ENCODE data around the gene PDE1A.

Gene PDE1A

DNA sequence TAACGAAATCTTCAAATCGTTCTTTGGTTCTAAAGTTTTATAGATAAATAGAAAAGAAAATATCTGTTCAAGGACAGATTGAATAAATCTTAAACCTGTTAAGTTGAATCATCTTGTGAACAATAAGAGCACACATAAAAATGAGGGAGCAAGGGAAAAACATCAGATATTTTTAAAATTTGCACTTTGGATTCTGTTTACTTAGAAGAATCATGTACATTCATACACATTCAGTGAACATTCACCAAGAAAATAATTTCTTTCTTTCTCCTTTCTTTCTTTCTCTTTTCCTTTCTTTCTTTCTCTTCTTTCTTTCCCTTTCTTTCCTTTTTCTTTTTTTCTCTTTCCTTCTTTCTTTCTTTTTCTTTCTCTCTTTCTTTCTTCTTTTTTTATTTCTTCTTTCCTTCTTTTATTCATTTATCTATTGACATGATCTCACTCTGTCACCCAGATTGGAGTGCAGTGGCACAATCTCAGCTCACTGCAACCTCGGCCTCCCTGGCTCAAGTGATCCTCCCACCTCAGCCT is 164.9 kb downstream of the PDE1A start:
- DNase-seq, result no peak

DNA sequence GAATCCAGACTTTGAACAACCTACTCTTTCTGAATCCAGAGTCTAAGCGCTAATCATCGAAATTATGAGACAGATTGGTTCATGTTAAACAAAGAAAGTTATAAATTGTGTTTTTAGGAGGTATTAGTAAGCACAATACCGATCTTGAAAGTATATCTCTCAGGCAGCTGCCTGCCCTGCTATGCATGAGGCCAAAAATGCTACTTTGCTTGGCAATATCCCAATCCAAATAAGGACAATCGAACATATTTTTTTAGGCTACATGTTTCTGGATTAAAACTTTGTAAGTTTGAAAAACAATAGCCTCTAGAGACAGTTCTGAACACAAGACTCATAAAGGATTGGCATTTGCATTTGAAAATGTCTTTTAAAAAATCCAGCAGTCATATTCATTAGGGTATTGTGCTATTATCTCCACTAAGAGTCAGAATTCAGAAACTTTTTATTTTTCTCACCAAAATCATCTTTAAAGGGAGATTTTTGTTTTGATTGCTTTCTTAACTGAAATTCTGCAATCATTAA is 167.1 kb downstream of the PDE1A start:
- DNase-seq, result no peak

DNA sequence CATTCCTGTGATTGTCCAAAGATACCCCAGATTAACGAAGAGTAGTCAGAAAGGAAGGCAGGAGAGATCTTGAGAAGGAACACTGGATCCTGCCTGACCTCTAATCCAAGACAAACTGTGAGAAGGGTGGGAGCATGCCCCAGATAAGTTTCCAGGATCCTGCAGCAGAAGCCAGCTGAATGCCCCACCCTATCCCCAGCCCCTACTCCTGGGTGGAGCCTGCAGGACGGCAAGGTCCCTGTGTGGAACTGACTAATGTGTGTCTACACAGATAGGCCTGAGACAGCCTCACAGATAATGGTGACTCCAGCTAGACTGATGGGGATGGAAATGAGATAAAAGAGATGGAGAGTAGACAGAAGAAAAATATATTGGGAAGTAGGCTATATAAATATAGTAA is 174.3 kb downstream of the PDE1A start:
- DNase-seq, result no peak

DNA sequence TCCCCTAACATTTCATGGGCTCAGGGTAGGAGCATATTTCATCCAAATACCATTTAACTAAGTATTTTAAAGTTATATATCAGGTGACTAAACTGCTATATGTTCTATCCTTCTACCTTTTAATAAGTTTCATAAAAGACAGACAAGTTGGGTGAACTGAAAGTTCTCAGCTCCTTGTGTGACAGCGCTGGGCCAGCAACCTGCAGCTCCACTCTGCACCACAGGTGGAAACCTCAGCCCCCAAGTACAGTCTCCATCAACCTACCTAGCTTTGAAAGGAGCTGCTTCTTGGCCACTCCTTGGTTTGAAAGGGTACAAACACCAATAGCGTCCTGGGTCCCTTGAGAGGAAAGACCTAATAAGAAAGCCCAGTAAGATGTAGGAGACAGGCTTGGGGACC is 177.9 kb downstream of the PDE1A start:
- DNase-seq, result no peak

DNA sequence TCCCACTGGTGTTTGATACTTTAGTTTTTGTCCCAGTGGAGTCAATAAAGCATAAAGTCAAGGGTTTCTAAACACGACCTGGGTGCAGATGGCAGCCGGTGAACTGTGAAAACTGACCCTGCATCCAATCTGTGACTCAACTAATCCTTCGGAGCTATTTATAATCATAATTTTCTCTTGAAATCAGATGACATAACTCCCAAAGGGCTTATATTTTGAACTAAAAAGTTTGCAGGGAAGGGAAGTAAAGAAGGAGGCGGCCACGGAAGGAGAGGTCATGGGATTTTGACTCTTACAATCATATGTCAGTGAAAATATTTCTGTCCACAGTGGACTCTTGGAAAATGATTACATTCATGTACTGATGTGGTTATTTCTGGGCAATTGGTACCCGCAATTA is 178.5 kb downstream of the PDE1A start:
- no peak for DNase-seq

DNA sequence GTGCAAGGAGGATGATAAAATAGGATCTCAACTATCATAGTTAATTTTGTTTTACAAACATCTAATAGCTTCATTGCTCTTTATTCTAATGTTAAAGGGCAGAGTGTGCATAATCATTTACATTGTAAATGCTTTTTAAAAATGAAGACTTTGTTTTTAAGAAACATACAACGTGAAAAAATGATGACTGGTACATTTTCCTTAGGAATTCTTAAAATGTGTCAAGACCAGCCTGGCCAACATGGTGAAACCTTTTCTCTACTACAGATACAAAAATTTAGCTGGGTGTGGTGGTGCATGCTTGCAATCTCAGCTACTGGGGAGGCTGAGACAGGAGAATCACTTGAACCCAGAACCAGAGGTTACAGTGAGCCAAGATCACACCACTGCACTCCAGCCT is 179.0 kb downstream of the PDE1A start:
- DNase-seq, result no peak

DNA sequence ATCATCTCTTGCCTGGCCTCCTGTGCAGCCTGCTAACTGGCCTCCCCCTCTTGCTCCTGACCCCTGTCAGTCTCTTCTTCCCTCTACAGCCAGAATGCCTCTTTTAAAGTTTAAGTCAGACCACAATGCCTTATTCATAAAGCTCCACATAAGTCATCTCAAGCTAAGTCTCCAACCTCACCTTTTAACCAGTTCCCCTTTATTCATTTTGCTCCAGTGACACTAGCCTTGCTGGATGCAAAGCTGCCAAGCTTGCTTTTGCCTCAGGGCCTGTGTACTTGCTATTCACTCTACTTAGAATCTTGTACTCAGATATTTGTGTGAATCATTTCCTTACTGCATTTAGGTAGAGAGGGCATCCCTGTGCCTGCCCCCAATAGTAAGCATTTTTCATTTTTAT is 180.9 kb downstream of the PDE1A start:
- no peak for DNase-seq

DNA sequence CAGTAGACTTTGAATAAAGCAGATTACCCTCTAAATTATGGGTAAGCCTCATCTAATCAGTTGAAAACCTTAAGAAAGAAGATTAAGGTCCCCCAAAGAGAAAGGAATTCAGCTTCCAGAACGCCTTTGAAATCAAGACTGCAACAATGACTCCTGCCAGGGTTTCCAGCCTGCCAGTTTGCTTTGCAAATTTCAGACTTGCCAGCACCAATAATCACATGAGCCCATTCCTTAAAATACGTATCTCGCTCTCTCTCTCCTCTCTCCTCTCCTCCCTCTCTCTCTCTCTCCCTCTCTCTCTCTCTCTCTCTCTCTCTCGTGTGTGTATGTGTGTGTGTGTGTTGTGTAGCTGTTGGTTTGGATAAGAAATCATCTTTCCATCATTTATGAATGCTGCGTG is 184.2 kb downstream of the PDE1A start:
- no peak for DNase-seq

DNA sequence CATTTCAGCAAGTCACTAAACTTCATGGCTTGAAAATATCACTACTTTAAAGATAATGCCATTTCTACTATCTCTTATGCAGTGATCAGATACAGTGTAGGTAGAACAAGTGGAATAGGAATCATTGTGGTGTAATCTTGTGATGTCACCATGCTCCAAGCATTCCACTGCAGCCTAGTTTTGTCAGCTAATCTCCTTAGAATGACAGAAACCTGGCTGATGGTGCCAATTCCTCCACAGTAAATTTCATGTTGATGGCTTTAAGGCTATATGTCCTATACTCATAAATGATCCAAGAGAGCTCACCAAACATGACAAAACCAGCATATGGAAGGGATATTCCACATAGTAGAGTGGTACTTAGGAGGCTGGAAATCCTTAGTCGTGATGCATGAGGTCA is 184.9 kb downstream of the PDE1A start:
- DNase-seq, result no peak

DNA sequence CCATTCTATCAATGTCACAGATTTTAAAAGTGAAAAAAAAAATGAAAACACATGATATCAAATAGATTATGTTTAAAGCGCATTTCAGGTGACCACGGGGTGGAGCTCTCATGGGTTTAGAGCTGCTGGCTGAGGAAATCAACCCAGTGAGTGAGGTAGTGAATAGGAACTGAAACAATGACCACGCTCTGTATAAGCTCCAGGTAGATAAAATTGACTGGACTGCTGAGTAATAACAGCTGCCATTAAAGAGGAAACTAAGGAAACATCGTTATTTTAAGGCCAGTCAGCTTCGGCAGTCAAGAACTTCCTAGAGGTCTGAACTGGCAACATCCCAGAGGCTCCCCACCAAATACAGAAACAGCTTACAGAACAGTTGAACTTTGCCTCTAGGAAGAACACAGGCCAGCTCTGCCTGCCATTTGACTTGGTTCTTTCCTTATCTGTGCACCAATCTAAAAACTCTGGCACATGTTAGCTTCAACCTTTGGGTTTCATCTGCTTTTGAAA is 185.9 kb downstream of the PDE1A start:
- DNase-seq, result peak; percentile 72

DNA sequence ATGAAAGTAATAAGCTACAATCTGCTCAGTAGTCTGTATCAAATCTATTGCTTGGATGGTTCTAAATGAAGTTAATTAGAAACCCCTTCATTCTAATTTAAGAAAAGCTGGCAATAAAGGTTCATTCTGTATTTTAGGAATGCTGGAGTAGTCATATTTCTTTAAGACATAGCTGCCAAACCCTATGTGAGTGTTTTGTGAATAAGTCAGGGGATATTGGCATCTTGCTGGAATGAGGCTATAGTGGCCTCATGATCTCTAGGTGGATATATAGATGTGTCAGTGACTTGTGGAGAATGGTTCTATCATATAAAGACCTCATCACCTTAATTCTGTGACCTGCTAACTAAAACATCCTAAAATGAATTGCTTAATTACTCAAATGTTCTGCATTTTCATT is 196.3 kb downstream of the PDE1A start:
- no peak for DNase-seq

DNA sequence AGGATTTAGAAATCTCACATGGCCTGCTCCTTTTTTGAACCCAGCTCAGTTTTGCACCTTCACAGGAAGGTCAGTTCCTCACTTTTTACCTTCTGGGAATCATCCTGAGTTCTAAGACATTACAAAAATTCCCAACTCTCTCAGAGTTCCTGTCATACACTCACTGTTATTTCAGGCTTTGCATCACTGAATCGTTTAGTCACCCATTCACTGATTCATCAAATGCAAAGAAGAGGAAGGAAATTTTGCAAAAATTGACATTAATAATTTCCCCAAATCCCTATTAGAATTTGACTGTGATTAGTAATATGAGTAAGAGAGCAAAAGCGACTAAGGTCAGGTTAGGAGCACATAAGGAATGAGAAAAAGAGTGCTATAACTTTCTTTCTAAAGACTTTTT is 197.5 kb downstream of the PDE1A start:
- no peak for DNase-seq

DNA sequence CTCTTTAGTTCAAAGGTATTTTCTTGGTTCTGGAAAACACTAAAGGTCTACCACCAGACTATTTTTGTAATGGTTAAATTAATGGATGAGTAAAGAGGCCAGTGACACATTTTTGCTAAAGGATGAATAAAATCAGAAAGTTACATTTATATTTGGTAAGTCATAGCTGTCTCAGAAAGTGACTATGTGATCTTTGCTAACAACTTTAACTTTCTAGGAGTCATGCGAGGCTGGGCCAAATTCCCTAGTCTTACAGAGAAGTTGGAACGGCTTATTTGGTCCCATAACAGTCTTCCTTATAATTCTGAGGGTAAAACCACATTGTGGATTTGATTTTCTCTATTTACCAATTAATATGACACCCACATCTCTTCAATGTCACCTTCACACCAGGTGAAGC is 198.1 kb downstream of the PDE1A start:
- no peak for DNase-seq

DNA sequence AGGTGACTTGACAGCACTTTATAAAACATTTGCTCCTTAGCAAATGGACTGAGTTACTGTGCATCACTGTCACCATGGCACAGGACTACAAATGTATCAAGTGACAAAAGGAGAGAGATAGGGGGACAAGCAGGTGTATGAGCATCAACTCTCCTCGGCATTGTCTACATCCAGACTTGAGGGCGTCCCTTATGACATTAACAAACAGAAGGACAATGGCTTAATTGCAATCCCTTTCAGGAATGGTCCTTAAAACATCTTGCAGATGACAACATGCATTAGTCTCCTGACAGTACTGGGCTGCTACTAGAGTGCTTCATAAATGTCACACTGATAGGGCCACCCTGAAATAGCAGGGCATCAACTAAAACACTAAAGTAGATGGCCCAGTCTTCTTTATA is 198.8 kb downstream of the PDE1A start:
- DNase-seq, result no peak

DNA sequence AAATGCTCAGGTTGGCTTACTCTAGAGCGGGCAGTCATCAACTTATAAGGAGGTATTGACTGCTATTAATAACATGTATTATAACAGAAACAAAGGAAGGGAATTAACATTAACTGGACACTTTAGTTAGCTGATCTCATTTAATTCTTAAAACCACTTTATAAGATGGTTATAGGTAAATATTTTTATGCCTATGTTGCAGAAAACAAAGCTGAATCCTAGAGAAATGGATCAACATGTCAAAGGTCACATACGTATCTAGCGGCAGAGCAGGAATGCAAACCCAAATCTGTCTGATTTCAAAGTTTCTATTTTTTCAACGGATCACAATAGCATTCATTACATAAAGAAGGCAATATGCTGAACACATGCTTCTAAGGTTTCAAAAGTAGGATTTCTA is 200.0 kb downstream of the PDE1A start:
- no peak for DNase-seq

DNA sequence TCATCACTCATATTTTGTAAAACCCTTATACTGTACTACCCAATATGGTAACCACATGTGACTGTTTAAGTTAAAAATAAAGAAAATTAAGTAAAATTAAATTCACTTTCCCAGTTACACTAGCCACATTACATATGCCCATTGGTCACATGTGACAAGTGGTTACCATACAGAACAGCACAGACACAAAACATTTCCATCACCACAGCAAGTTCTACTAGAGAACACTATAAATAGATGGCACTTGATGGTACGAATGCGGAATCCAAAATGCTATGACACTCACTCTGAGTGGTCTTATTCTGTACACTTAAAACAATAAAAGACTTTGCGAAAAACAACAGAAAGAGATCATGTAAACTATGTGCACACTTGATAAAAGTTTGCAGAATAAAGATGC is 202.2 kb downstream of the PDE1A start:
- DNase-seq, result no peak

DNA sequence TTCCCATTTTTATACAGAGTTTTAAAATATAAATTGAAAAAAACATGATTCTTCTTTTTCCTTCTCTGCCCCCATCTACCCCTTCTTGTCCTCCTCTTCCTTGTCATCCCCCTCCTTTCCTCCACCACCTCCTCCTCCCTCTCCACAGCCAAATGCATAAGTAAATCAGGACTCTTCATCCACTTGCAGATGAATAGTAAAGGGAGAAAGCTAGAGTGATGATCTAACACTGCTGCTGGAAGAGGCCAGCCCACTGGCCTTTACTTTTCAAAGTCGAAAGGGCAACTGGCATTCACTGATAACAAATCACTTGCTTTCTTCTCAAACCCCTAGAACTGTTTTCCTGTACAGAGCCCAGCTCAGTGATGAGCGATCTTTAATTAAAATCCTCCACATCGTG is 205.8 kb downstream of the PDE1A start:
- peak; percentile 44 for DNase-seq

DNA sequence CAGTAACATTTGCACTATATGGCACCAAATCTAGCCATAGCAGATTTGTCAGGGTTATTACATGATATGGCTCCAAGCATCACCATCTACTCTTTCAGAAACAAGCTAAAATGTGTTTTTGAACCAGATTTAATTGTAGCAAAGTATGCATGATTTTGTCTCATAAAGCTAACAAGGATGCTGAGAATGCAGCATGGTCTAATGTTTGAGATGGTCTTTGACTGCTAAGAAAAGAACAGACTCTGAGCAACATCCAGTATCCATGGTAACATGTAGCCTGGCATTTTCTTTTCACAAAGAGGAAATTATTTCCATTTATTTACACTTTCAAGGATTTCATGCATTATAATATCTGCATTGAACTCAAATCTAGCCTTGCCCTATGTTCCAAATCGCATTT is 206.5 kb downstream of the PDE1A start:
- DNase-seq, result no peak

DNA sequence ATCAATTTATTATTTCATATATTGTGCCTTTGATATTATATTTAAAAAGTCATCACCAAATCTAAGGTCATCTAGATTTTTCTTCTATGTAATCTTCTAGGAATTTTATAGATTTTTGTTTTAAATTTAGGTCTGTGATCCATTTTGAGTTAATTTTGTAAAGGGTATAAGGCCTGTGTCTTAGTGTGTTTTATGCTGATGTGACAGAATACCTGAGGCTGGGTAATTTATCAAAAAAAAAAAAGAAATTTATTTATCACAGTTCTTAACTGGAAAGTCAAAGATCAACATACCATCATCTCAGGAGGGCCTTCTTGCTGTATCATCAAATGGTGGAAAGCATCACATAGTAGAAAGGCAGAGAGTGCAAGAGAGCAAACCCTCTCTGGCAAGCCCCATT is 216.2 kb downstream of the PDE1A start:
- DNase-seq, result no peak

DNA sequence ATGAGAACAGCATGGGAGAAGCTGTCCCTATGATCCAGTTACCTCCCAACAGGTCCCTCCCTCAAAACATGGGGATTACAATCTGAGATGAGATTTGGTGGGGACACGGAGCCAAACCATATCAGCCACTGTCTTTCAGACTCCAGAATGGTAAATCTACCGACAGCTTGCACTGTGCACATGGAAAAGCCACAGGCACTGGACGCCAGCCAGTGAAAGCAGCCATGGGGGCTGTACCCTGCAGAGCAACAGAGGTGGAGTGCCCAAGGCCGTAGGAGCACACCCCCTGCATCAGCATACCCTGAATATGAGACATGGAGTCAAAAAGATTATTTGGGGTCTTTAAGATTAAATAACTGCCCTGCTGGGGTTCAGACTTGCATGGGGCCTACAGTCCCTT is 218.4 kb downstream of the PDE1A start:
- no peak for DNase-seq

DNA sequence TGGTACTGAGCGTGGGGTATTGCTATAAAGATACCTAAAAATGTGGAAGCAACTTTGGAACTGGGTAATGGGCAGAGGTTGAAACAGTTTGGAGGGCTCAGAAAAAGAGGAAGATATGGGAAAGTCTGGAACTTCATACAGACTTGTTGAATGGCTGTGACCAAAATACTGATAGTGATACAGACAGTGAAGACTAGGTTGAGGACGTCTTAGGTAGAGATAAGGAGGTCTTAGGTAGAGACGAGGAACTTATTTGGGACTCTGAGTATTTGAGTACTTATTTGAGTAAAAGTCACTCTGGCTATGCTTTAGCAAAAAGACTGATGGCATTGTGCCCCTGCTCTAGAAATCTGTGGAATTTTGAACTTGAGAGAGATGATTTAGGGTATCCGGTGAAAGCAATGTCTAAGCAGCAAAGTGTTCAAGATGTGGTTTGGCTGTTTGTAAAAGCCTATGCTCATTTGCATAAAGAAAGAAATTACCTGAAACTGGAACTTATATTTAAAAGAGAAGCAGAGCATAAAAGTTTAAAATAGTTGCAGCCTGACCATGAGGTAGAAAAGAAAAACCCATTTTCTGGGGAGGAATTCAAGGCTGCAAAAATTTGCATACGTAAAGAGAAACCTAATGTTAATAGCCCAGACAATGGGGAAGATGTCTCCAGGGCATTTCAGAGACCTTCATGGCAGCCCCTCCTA is 219.6 kb downstream of the PDE1A start:
- DNase-seq, result no peak

DNA sequence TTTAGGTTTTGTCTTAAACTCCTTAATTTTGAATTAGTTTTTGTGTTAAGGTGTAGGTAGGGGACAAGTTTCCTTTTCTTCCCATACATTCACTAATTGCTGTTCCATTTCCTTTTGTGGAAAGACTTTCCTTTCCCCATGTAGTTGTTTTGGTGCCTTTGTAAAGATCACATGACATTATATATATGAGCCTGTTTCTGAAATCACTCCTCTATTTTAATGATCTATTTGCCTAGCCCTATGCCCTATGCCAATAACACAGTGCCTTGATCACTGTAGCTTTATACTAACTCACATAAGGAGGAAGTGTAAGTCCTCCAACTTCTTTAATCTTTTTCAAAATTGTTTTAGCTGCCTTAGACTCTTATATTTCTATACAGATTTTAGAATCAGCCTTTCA is 229.3 kb downstream of the PDE1A start:
- DNase-seq, result no peak

DNA sequence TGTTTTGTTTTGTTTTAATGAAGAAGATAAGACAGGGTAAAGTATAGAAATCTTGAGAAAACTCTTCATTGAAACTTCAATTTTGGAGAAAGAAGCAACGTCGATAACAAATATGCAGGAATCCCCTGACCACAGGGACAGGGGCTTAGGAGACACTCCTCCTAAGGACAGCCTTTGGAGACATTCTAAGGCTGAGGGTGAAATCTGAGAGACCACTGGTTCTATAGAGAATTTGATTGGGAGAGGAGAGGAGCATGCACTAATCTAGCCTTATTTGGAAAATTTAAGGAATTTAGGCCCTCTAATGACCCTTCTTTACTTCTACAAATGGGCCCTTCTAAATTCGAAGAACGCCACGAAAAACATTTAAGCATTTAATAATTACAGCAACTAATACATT is 233.5 kb downstream of the PDE1A start:
- no peak for DNase-seq

DNA sequence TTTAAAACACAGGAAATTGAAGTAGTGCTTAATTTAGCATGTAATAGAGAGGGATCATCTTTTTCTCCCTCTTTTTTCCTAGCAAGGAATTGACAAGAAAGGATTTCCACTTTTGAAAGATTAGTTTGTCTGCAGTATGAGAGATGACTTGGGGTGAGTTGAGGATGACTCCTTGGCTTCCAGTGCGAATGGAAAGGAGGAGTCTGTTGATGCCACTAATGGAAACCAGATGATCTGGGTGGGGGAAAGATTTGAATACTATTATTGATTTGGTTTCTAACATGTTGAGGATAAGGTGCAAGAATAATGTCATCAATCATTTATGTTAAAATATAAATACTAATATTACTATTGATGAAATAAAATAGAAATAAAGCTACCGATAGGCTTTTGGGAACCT is 235.8 kb downstream of the PDE1A start:
- DNase-seq, result no peak

DNA sequence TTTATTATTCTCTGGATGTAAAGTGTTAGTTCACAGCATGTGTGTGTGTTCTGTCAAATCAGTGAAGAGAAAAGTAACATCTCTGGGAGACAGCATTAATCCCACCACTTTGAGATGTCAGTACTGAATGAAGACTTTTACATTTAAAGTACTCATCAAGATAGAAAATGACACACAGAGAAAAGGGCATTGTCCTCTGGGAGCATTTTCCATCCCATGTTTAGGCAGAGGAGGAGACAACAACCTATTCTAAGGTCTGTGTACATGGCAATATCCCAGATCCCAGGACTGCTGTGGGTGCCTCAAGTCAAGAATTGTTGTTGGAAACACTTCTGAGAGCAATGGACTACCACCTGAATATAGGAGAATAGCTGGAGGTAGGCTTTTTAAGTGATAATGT is 239.7 kb downstream of the PDE1A start:
- DNase-seq, result no peak

Measured in OCI-M1 (cell line).